HEK293T (cell line): Measurements from ENCODE around the gene HSD11B1L.
"Not testable (repeated sequence)": the region's sequence is repeated elsewhere in the genome, so short reads cannot be mapped to it uniquely, and the experiment has no call there.

Experiments used
- CTCF ChIA-PET: fragments of 350-600 bp; formaldehyde crosslinking; extraction: SDS; loops from one replicate; lab custom pipeline; 2021; ENCODE audit warnings: antibody characterized with exemption, inconsistent platforms; lab: Yijun Ruan, JAX
- POLR2A ChIA-PET: fragments of 350-600 bp; formaldehyde crosslinking; extraction: SDS; loops from one replicate; lab custom pipeline; 2020; ENCODE audit warnings: antibody characterized with exemption, inconsistent platforms; lab: Yijun Ruan, JAX
- DNase-seq: peaks from one replicate; pipeline ENCODE4 v3.0.0; 2012; ENCODE audit warnings: mixed read lengths; ENCODE audit errors: extremely low spot score
- ARNT ChIP-seq: fragments of 450-650 bp; IDR thresholded peaks from 2 replicates; pipeline ENCODE4 v1.6.1; 2017; ENCODE audit warnings: mild to moderate bottlenecking
- BHLHE40 ChIP-seq: fragments of 450-650 bp; IDR thresholded peaks from 2 replicates; pipeline ENCODE4 v1.6.1; 2016; ENCODE audit warnings: mild to moderate bottlenecking, moderate library complexity, borderline replicate concordance
- CTBP1 ChIP-seq: fragments of 450-650 bp; IDR thresholded peaks from 2 replicates; pipeline ENCODE4 v1.6.1; 2016; ENCODE audit warnings: borderline replicate concordance
- ELF4 ChIP-seq: fragments of 450-650 bp; IDR thresholded peaks from 2 replicates; pipeline ENCODE4 v1.6.1; 2017; ENCODE audit warnings: antibody characterized with exemption
- FOXA1 ChIP-seq: fragments of 450-650 bp; IDR thresholded peaks from 2 replicates; pipeline ENCODE4 v1.6.1; 2016; ENCODE audit warnings: mild to moderate bottlenecking
- FOXK2 ChIP-seq: fragments of 450-650 bp; IDR thresholded peaks from 2 replicates; pipeline ENCODE4 v1.6.1; 2016; ENCODE audit warnings: mild to moderate bottlenecking
- FOXM1 ChIP-seq: fragments of 450-650 bp; IDR thresholded peaks from 2 replicates; pipeline ENCODE4 v1.6.1; 2017; ENCODE audit warnings: mild to moderate bottlenecking, borderline replicate concordance
- HDGF ChIP-seq: fragments of 450-650 bp; IDR thresholded peaks from 2 replicates; pipeline ENCODE4 v1.6.1; 2017; ENCODE audit warnings: antibody characterized with exemption, borderline replicate concordance
- L3MBTL2 ChIP-seq: fragments of 450-650 bp; conservative IDR thresholded peaks from 2 replicates; pipeline ENCODE4 v1.6.1; 2016; ENCODE audit warnings: mild to moderate bottlenecking
- LEF1 ChIP-seq: fragments of 450-650 bp; IDR thresholded peaks from 2 replicates; pipeline ENCODE4 v1.6.1; 2017; ENCODE audit warnings: mild to moderate bottlenecking, borderline replicate concordance
- NFRKB ChIP-seq: fragments of 450-650 bp; IDR thresholded peaks from 2 replicates; pipeline ENCODE4 v1.6.1; 2016; ENCODE audit warnings: mild to moderate bottlenecking, moderate library complexity
- PKNOX1 ChIP-seq: fragments of 450-650 bp; IDR thresholded peaks from 2 replicates; pipeline ENCODE4 v1.6.1; 2016
- SP1 ChIP-seq: fragments of 450-650 bp; IDR thresholded peaks from 2 replicates; pipeline ENCODE4 v1.6.1; 2017
- SUZ12 ChIP-seq: fragments of 450-650 bp; IDR thresholded peaks from 2 replicates; pipeline ENCODE4 v1.6.1; 2016; ENCODE audit warnings: mild to moderate bottlenecking
- TARDBP ChIP-seq: fragments of 450-650 bp; IDR thresholded peaks from 2 replicates; pipeline ENCODE4 v1.6.1; 2016
- ZNF384 ChIP-seq: fragments of 450-650 bp; IDR thresholded peaks from 2 replicates; pipeline ENCODE4 v1.6.1; 2016

HSD11B1L gene

GRCh38 chr19:5719274-5719960 lies 38.6 kb downstream of the HSD11B1L start:
- ChIA-PET POLR2A (interaction anchor here (0.9 to 4.9 kb wide), 21 partner anchors 12 to 185 kb away, joined by 3 to 49 read pairs (median 7); partner anchors contain the start of genes DUS3L, RPL36, SAFB and SAFB2), CTCF (interaction anchor here (1.0 to 1.5 kb wide), 3 partner anchors 30 to 85 kb away, joined by 4 to 6 read pairs (median 4); partner anchors contain the start of gene RPL36)
- TF ChIP-seq FOXA1 (no peak), L3MBTL2 (no peak), LEF1 (no peak), ARNT (no peak), FOXM1 (no peak), NFRKB (no peak), TARDBP (no peak), HDGF (no peak), ZNF384 (no peak), FOXK2 (no peak), SP1 (no peak), CTBP1 (no peak), ELF4 (no peak), SUZ12 (no peak), BHLHE40 (no peak)
- DNase-seq, result no peak

DNA sequence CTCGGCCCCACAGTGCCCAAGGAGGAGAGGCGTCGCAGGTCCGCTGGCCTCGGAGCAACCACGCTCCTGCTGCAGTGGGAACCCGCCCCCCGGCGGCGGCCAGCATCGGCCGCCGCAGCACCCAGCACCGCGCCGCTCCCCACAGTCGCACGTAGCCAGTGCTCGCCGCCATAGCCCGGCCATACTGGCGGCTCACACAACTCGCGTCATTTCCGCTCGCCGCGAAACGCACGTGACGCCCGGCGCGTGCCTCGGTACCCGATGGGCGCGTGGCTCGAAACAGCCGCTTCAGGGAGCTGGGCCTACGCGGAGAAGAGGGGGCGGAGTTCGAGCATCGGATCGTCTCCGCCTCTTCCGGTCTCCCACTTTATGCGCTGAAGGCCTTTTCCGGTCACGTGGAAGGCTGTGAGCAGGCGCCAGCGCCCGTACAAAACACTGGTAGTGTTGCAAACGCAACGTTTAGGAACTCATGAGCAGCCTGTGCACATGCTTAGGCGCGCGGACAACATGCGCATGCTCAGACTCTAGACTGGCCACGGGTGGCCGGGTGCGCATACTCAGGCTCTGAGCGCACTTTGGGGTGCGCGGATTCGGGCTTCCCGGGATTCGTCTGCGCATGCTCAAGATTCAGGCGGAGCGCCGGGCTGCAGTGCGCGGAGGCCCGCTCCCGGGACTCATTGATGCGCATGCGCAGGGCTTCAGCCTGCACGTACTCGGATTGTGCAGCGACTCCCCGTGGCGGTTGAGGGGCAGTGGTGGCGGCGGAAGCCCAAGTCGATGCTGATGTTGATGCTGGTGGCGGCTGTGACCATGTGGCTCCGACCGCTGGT lies 39.3 kb downstream of the HSD11B1L start, which contains the start of the genes CATSPERD and LONP1:
Gene CATSPERD (plus strand): TSS at position 677 of the 830 bp plus-strand sequence. CDS start 101 bp downstream, at position 778.
Gene LONP1 (minus strand): TSS at position 186 of the 830 bp plus-strand sequence. CDS start 14 bp downstream, at position 172.
- DNase-seq, result peak; percentile 99
- POLR2A ChIA-PET, result interaction anchor here (0.7 to 4.9 kb wide), 23 partner anchors 10 to 1381 kb away, joined by 3 to 35 read pairs (median 4); partner anchors contain the start of genes DUS3L, RPL36, SAFB and SAFB2

GRCh38 chr19:5727453-5728050 lies 46.7 kb downstream of the HSD11B1L start:
- TF ChIP-seq HDGF, result no peak
- no peak for TF ChIP-seq ZNF384
- no peak for TF ChIP-seq L3MBTL2
- TF ChIP-seq PKNOX1, result no peak
- TF ChIP-seq FOXM1, result no peak
- CTCF ChIA-PET, result interaction anchor here (1.1 kb wide), 1 partner anchor 22 kb away, joined by 6 read pairs; no protein-coding TSS in a partner anchor
- POLR2A ChIA-PET, result no interaction called here
- DNase-seq, result no peak

More for the DNA sequence above, 39.3 kb downstream of the HSD11B1L start, which contains the start of the genes CATSPERD and LONP1:
- TF ChIP-seq ELF4 (peak; percentile 77), NFRKB (no peak), ARNT (0 out of 2 replicates have a peak, but pooled peaks have one; percentile 50), FOXK2 (no peak), HDGF (no peak), L3MBTL2 (peak; percentile 39)
- CTCF ChIA-PET, result interaction anchor here (1.0 to 1.5 kb wide), 3 partner anchors 20 to 84 kb away, joined by 3 to 4 read pairs (median 4); partner anchors contain the start of gene RPL36

GRCh38 chr19:5733172-5733571 lies 52.3 kb downstream of the HSD11B1L start:
- CTCF ChIA-PET, result interaction anchor here (0.6 to 1.0 kb wide), 2 partner anchors 71 to 905 kb away, joined by 3 to 4 read pairs; no protein-coding TSS in a partner anchor
- POLR2A ChIA-PET, result interaction anchor here (1.7 kb wide), 1 partner anchor 13 kb away, joined by 7 read pairs; the partner anchor contains the start of genes CATSPERD and LONP1
- DNase-seq, result not testable (repeated sequence)
